ACC112 (cell line): ENCODE measurements around the gene WDR88.

Experiments
- H2AFZ ChIP-seq: fragments of 200-600 bp; sonication (generic); one replicate; pipeline ENCODE4 v1.6.0; 2017; ENCODE audit warnings: antibody characterized with exemption, low read length; ENCODE audit not compliant: unreplicated experiment
- H3K27ac ChIP-seq: fragments of 200-600 bp; sonication (generic); 2 replicates; pipeline ENCODE4 v1.5.1; 2014; ENCODE audit warnings: low read depth, mild to moderate bottlenecking, antibody characterized with exemption, low read length, moderate library complexity
- H3K27me3 ChIP-seq: fragments of 200-600 bp; sonication (generic); 2 replicates; pipeline ENCODE4 v1.6.1; 2014; ENCODE audit warnings: mild to moderate bottlenecking, antibody characterized with exemption, low read length, moderate library complexity, mixed read lengths; ENCODE audit not compliant: insufficient read depth
- H3K36me3 ChIP-seq: fragments of 200-600 bp; sonication (generic); 2 replicates; pipeline ENCODE4 v1.6.1; 2016; ENCODE audit warnings: mild to moderate bottlenecking, antibody characterized with exemption, low read length, moderate library complexity, mixed read lengths; ENCODE audit not compliant: insufficient read depth
- H3K4me1 ChIP-seq: fragments of 200-600 bp; sonication (generic); one replicate; pipeline ENCODE4 v1.6.1; 2016; ENCODE audit warnings: low read length, mixed read lengths; ENCODE audit not compliant: insufficient read depth, unreplicated experiment, control insufficient read depth
- H3K4me3 ChIP-seq: fragments of 200-600 bp; sonication (generic); 2 replicates; pipeline ENCODE4 v1.5.1; 2014; ENCODE audit warnings: mild to moderate bottlenecking, low read depth, low read length
- H3K79me2 ChIP-seq: fragments of 200-600 bp; sonication (generic); one replicate; pipeline ENCODE4 v1.6.0; 2016; ENCODE audit warnings: low read length; ENCODE audit not compliant: control insufficient read depth, unreplicated experiment, insufficient read depth

The WDR88 gene

DNA sequence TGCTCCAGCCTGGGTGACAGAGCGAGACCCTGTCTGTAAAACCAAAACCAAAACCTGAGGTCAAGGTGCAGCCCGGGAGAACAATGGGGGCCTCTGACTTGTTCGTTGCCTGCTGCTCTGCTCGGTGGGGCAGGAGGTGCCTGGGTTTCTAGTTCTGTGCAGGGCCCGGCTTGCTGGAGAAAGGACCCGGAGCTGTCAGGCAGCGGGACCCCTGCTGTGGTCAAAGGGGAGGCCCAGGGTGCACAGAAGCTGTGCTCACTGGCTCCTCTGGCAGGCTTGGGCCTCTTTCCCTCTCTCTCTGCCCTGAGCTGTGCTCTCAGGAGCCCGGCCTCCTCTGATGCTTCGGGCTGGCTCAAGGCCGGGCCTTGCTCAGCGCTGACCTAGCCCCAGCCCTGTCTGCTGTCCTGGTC is 65.7 kb downstream of the WDR88 start:
- no peak overlapping the region for H3K27ac ChIP-seq
- no peak overlapping the region for H2AFZ ChIP-seq
- no peaks in the 10 kb centered on the region for H3K27me3 ChIP-seq
- H3K36me3 ChIP-seq, result no peaks in the 10 kb centered on the region
- no peak overlapping the region for H3K4me3 ChIP-seq
- H3K4me1 ChIP-seq, result peaks cover 5% of the 10 kb centered on the region
- no peaks in the 10 kb centered on the region for H3K79me2 ChIP-seq

DNA sequence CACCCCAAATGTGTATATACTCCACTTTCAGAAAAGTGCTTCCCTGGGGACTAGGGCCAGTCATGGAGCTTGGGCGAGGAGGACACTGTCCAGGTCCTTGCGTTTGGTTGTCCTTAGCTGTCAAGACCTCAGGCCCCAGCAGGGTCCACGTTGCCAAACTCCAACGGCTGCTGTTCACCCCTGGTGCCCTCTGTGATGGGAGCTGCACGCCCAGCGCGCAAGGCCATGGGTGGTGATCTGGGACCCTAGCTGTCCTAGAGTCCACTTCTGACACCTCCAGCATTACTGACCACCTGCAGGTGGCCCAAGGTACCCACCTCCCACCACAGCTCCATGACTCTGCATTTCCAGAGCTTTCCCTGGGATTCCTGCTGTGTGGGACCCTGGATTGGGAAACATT is 66.3 kb downstream of the WDR88 start:
- Histone ChIP-seq H3K27me3 (no peaks in the 10 kb centered on the region), H3K27ac (no peak overlapping the region), H3K36me3 (no peaks in the 10 kb centered on the region), H3K79me2 (no peaks in the 10 kb centered on the region), H3K4me1 (peaks cover 5% of the 10 kb centered on the region), H3K4me3 (no peak overlapping the region), H2AFZ (no peak overlapping the region)

DNA sequence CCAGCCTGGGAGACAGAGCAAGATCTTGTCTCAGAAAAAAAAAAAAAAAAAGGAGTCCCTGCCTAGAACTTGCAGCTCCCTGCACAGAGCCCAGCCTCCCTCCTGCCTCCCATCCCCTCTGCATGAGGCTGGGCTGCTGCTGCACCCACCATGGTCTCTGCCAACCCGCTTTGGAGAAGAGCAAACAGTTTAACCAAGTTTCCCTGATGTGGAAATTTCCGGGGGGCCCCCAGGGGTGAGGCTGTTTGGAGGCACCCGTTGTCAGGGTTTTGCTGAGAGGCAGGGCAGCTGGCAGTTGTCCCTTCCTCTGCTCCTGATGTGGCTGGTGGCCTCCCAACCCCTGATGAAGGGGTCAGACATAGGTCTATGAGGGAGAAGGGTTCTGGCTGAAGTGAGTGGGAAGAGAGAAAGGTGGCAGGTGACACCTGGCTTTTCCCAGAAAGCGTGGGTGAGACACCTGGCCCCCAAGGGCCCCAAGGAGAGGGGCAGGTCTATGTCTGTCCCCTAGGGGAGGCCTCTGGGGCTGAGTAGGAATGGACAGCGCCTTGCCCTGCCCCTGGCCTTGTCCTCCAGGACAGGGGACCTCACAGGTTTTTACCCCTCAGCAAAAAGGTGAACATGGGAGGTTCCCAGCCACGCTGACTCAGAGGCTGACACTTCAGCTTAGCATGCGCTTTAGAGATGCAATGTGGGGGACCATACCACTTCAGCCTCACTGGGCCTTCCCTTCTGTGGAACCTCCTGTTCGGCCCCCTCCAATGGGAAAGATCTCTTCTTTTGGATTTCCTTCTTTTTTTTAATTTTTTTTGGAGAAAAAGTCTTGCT is 67.7 kb downstream of the WDR88 start:
- no peak overlapping the region for H3K4me3 ChIP-seq
- H3K36me3 ChIP-seq, result no peaks in the 10 kb centered on the region
- H3K79me2 ChIP-seq, result no peaks in the 10 kb centered on the region
- H2AFZ ChIP-seq, result no peak overlapping the region
- peaks cover 5% of the 10 kb centered on the region for H3K4me1 ChIP-seq
- no peaks in the 10 kb centered on the region for H3K27me3 ChIP-seq
- no peak overlapping the region for H3K27ac ChIP-seq

DNA sequence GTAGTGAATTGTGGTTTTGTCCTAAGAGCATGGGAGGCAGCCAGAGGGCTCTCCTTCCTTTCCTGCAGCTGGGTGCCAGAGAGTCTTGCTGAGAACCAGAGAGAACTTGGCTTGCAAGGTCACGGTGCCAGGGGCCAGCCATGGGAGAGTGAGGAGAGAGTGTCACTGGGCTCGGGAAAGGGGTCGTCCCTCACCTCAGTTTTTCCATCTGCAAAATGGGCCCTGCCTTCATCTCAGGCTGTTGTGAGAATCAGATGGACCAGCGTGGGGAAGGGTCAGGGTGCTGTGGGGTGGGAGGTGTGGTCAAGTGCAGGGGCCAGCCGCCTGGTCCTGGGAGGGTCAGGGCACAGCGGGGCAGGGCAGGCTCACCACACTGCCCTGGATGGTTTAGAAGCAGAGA is 69.6 kb downstream of the WDR88 start:
- no peaks in the 10 kb centered on the region for H3K36me3 ChIP-seq

DNA sequence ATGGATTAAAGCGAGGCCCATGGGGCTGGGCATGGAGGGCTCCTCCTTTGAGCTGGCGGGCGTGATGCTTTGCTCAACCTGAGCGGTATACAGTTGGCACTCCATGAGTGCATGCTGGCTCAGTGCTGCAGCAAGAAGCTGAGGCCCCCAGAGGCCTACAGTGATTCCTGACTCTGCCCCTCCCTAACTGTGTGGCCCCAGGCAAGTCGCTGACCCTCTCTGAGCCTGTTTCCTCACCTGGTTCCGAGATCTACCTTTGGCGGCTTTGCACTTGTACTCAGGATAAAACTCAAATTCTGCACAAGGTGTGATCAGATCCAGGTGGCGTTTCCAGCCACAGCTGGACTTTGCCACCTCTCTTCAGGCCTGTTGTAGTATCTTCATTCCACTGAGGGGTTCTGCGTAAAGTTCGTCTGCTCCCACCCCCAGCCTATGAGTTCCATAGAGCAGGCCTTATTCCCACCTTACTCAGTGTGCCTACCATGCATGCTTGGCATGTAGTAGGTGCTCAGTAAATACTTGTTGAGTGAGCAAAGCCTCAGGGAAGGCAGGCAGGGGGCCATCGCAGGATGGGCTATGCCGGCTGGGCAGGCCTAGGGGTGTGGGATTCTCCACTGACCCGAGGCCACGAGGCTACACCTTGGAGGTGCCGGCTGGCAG is 70.1 kb downstream of the WDR88 start:
- Histone ChIP-seq H3K4me3 (no peak overlapping the region), H3K4me1 (no peaks in the 10 kb centered on the region), H3K27ac (no peak overlapping the region), H3K79me2 (no peaks in the 10 kb centered on the region), H3K36me3 (no peaks in the 10 kb centered on the region), H3K27me3 (no peaks in the 10 kb centered on the region), H2AFZ (no peak overlapping the region)

More for the DNA sequence above, 69.6 kb downstream of the WDR88 start:
- no peaks in the 10 kb centered on the region for H3K79me2 ChIP-seq
- H2AFZ ChIP-seq, result no peak overlapping the region
- no peaks in the 10 kb centered on the region for H3K27me3 ChIP-seq
- H3K4me3 ChIP-seq, result no peak overlapping the region
- H3K4me1 ChIP-seq, result no peaks in the 10 kb centered on the region
- H3K27ac ChIP-seq, result no peak overlapping the region

DNA sequence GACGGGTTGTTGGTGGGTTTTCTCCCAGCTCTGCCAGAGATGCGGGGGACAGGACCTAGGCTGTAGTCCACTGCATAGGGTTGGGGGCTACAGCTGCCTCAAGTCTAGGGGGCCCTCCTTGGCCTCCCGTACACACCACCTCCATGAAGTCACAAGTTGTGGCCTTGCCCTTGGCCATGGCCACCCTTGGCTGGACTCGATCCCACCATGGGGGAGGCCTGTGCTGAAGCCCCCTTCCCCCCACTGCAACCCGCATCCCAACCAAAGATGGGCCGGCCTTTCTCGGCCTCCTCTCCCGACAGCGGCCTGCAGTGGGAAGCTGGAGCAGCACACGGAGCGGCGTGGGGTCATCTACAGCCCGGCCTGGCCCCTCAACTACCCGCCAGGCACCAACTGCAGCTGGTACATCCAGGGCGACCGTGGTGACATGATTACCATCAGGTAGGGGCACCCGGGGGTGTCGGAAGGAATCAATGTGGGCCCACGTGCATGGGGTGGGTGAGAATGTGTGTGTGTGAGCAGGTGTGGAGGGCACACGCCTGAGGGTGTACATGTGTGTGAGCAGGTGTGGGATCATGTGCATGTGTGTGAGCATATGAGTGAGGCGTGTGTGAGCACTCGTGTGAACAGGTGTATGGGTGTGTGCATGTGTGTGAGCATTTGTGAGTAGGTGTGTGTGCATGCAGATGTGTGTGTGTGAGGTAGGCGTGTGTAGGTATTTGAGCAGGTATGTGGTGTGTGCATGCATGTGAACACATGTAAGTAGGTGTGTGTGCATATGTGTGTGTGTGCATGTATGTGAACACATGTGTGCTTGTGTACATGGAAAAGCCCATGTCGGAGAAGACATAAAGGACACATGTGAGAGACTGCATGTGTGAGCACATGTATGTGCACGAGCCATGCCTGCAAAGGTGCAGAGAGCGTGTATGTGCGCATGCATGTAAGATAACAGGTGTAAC is 70.9 kb downstream of the WDR88 start:
- H3K27ac ChIP-seq, result no peak overlapping the region
- no peak overlapping the region for H2AFZ ChIP-seq
- H3K79me2 ChIP-seq, result no peaks in the 10 kb centered on the region
- no peaks in the 10 kb centered on the region for H3K4me1 ChIP-seq
- H3K36me3 ChIP-seq, result no peaks in the 10 kb centered on the region
- no peaks in the 10 kb centered on the region for H3K27me3 ChIP-seq
- no peak overlapping the region for H3K4me3 ChIP-seq

DNA sequence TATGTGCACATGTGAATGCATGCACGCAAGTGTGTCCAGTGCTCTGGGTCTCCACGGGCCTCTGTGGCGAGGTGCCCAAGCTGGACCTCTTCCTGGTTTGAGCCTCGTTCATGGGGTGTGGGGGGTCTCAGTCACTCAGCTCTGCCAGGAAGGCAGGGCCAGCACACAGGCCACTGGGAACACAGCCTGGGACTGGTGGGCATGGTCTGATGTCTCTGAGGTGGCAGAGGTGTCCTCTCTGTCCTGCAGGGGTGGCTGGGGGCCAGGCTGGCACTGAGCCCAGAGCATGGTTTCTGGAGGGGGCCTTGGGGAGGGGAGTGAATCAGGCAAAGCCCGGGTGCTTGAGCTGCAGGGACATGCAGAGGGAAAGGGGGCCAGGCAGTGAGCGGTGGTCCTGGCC is 71.6 kb downstream of the WDR88 start:
- Histone ChIP-seq H3K27ac (no peak overlapping the region), H3K36me3 (no peaks in the 10 kb centered on the region), H2AFZ (no peak overlapping the region), H3K79me2 (no peaks in the 10 kb centered on the region), H3K4me3 (no peak overlapping the region), H3K27me3 (no peaks in the 10 kb centered on the region), H3K4me1 (no peaks in the 10 kb centered on the region)

DNA sequence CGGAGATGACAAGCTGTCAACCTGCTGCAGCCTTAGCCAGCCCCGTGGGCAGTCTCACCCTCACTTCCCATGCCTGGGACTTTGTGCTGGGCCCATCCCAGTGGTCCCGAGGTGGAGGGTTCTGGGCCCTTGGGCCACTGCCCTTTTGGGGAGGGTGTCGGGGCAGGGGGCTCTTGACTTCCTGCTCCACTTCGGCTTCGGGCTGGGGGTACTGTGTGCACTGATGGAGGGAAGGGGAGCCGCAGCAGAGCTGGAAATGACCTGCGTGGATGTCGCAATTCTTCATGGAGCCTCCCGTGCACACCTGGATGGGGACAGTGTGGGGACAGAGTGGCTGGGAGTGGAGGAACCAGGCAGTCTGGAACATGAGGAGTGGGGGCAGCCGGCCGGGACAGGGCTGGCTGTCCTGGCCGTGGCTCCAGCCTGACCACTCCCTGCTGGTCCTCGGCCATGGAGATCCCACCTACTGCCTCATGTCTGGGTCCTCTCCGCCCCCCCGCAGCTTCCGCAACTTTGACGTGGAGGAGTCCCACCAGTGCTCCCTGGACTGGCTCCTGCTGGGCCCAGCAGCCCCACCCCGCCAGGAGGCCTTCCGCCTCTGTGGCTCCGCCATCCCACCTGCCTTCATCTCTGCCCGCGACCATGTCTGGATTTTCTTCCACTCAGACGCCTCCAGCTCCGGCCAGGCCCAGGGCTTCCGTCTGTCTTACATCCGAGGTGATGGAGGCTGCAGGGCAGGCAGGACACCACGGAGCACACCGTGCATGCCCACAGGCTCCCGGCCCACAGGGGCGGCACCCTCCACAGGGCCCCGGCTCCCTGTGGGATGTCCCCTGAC is 72.4 kb downstream of the WDR88 start:
- Histone ChIP-seq H3K27ac (no peak overlapping the region), H2AFZ (no peak overlapping the region), H3K4me1 (no peaks in the 10 kb centered on the region), H3K27me3 (no peaks in the 10 kb centered on the region), H3K4me3 (no peak overlapping the region), H3K36me3 (no peaks in the 10 kb centered on the region), H3K79me2 (no peaks in the 10 kb centered on the region)

DNA sequence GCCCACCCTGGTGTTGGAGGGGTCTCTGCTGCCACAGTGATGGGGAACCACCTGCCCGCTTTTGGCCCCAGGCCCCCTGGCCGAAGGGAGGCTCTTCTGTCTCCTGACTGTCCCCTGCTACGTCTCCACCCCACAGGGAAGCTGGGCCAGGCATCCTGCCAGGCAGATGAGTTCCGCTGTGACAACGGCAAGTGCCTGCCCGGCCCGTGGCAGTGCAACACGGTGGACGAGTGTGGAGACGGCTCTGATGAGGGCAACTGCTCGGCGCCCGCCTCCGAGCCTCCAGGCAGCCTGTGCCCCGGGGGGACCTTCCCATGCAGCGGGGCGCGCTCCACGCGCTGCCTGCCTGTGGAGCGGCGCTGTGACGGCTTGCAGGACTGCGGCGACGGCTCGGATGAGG is 73.2 kb downstream of the WDR88 start:
- Histone ChIP-seq H3K4me3 (no peak overlapping the region), H3K36me3 (no peaks in the 10 kb centered on the region), H3K79me2 (no peaks in the 10 kb centered on the region), H3K4me1 (no peaks in the 10 kb centered on the region), H3K27me3 (no peaks in the 10 kb centered on the region), H3K27ac (no peak overlapping the region), H2AFZ (no peak overlapping the region)
